NK-92 (cell line): ENCODE results near the gene MYO1C.
"Not testable (repeated sequence)": the region's sequence is repeated elsewhere in the genome, so short reads cannot be mapped to it uniquely, and the experiment has no call there.

Source experiments
- DNase-seq: peaks from one replicate; lab custom pipeline; 2025; ENCODE audit not compliant: unreplicated experiment; lab: John Stamatoyannopoulos, UW

Gene MYO1C

DNA sequence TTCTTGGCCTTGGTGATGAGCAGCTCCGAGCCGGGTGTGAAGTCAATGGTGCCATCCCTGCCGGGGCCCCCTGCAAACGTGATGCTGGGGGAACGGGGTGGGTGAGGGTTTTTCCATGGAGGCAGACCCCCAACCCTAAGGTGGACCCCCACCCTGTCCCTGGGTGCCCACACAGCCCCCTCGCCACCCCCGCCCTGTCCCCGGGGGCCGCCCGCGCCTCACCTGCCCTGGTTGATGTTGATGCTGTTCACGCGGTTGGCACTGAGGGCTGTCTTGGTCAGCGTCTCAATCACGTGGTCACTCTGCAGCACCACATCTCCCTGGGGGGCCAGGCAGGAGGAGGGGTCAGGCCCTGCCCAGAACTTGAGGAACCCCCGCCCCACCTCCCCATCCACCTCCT, 25.2 kb downstream of the MYO1C start:
- no peak for DNase-seq

DNA sequence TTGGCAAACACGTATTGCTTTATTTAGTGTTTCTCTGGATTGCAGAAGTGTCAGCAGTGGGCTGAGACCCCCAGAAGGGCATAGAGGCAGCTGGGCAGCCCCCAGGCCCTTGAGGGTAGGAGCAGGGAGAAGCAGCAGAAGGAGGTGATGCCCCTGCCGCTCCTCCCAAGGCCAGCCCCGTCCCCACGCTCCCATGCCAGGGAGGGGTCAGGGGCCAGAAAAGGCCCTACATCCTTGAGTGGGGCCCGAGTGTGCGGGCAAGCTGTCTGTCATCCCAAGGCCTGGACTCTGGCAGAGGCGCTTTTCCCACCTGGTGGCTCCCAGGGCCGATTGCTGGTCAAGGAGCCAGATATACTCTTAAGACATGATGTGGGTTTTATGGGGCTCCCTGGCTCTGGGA, 28.3 kb downstream of the MYO1C start:
- no peak for DNase-seq

DNA sequence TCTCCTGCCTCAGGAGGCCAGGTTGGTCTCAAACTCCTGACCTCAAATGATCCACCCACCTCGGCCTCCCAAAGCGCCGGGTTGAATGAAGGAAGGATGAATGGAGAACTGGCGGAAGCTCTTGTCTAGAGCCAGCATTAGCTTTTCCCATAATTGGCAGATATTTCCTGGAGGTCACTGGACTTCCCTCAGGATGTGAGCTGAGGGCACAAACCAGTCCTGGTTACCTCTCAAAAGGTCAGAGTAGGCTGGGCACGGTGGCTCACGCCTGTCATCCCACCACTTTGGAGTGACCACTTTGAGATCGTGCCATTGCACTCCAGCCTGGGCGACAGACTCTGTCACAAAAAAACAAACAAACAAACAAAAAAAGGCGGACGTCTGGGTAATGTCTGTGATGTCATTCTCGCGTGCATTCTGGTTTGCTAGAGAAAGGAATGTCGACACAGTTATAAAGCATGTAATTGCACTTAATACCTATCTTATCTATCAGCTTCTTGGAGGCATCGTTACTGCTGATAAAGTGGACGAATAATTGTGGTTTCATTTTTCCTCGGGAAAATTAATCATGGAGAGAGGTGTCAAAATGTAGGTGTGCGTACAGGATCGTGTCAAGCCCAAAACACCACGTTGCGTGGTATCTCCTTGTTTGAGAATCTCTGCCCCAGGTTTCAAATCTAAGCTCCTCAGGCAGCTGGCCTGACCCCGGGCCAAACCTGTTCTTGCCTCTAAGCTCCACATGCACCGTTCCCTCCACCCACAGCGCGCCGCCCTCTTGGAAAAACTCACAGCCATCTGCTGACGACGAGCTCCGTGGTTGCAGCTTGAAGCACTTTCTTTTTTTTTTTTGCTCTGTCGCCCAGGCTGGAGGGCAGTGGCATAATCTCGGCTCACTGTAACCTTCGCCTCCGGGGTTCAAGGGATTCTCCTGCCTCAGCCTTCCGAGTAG, 30.0 kb downstream of the MYO1C start:
- no peak for DNase-seq

DNA sequence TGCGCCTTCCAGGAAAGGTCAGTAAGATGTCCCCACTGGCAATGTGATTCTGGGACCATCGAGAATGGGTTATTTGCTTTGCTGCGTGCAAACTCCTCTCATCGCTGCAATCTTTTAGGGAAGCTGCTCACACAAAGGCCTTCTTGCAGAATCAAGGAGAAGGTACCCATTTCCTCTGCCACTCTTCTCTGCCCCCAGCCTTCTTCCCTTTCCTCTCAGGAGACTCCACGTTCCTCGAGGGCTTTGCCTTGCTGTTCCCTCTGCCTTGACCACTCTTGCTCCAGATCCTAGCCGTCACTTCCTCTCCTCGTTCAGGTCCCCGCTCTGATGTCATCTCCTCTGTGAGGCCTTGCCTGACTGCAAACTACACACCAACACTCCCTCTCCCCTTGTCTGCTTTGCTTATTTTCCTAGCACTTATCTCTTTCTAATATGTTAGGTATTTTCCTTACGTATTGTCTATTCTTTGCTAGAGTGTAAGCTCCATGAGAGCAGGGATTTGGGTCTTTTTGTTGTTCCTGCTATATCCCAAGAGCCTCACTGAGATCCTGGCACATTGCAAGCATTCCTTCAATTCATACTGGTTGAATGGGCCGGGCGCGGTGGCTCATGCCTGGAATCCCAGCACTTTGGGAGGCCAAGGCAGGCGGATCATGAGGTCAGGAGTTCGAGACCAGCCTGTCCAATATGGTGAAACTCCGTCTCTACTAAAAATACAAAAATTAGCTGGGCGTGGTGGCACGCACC, 31.1 kb downstream of the MYO1C start:
- DNase-seq, result no peak

DNA sequence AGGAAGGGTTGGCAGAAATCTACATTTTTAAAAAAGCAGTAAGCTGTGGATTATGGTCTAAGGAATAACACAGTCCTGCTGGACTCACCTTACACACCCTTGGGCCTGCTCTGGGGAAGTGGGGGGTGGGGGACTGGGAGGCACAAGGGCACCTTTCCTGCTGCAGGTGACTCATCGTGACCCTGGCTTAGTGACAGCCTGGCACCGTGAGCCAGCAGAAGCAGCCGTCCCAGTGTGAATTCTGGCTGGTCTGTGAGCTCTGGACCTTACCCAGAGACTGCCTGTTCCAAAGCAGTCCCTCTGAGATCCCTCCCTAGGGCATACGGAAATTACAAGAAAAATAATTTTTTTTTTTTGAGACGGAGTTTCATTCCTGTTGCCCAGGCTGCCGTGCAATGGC, 32.3 kb downstream of the MYO1C start:
- no peak for DNase-seq

DNA sequence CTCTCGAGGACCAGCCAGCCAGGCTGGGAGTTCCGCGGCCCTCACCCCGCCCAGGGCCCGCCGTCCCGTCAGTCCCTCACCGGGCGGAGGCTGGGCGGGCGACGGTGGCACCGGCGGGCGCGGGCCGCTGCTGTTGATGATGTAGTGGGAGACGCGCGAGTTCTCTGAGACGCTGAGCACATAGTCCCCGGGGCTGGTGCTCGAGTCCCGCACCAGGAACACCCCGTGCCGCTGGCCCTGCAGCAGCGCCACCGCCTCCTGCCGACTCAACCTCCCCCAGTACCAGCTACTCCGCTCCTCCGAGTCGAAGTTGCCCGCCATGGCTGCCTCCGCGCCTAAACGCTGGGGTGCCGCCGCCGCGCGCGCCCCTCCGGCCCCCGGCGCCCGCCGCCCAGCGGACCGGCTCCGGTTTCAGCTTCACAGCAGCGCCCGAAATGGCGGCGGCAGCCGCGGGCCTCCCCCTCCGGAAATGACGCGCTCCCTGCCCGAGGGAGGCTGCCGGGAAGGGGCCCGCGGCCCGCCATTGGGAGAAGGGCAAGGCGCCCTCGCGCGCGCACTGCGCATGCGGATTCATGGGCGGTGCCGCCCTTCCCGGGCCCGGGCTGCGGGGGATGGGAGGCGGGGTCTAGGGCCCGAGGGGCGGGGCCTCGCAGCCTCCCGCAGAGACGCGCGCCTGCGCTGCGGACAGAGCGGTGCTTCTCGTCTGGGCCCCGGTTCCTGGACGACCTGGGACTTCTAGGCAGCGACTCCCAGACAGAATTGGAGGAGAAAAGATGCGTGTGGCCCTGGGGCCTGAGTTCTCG, 36.5 kb downstream of the MYO1C start, which contains the start of gene CRK:
Gene CRK (minus strand): TSS at position 436 of the 803 bp plus-strand sequence. CDS start 115 bp downstream, at position 321.
- peak; percentile 66 for DNase-seq

DNA sequence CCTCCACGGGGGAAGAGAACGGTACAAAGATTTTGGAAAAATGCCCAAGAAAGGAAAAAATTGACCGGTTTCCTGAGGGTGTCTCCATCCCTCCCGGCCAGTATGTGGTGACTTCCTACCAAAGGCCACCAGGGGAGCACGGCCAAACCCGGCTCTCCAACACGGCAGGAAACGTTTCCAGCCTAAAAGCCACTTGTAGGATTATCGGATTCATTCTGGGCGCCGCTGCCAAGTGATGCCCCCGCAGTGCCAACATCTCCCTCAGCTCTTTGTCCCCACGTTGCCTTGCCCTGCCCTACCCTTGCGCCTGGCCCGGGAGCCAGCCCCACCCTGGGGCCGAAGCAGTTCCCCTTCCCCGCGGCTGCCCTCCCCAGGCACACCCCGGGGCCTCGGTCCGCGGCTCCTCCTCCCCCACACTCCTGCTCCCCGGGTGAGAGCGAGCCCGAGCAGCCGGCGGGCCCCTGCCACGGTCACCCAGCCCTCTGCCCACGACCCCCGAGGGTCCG, 37.1 kb downstream of the MYO1C start:
- no peak for DNase-seq

DNA sequence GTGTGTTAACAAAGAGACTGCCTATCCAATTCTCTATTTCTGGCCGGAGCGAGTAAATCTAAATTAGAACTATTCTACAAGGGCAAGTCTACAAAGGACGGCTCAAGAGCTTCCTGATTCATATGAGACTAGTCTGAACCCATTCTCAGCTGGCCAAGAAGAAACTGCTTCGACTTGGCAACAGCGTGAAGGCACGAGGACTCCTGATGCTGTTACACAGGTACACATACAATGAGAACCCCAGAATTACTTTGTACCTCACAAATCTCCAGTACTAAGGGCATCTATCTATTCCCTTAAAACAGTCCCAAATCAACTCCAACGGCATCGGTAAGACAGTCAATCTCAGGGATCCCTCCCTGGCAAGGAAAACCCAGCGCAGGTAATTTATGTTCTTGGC, 37.9 kb downstream of the MYO1C start:
- no peak for DNase-seq

DNA sequence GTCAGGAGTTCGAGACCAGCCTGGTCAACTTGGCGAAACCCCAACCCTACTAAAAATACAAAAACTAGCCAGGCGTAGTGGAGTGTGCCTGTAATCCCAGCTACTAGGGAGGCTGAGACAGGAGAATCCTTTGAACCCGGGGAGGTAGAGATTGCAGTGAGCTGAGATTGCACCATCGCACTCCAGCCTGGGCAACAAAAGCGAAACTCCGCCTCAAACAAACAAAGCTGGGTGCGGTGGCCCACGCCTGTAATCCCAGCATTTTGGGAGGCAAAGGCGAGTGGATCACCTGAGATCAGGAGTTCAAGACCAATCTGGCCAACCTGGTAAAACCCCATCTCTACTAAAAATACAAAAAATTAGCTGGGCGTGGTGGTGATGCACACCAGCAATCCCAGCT, 38.8 kb downstream of the MYO1C start:
- not testable (repeated sequence) for DNase-seq

DNA sequence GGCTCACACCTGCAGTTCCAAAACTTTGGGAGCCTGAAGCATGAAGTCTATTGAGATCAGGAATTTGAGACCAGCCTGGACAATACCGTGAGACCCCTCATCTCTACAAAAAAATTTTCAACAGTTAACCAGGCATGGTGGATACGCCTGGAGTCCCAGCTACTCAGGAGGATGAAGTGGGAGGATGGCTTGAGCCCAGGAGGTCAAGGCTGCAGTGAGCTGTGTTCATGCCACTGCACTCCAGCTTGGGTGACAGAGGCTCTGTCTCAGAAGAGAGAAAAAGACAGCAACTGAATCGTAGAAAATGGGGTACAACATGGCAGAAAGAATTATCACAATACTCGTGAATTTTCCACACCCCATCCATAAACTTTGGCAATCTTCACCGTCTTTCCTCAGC, 39.6 kb downstream of the MYO1C start:
- no peak for DNase-seq

DNA sequence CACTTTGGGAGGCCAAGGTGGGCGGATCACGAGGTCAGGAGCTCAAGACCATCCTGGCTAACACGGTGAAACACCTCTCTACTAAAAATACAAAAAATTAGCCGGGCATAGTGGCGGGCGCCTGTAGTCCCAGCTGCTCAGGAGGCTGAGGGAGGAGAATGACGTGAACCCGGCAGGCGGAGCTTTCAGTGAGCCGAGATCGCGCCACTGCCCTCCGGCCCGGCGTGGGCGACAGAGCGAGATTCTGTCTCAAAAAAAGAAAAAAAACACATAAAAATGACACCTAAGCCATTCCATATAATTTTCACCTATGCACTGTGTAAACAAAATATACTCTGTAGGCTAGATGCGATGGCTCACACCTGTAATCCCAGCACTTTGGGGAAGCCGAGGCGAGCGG, 42.2 kb downstream of the MYO1C start:
- DNase-seq, result not testable (repeated sequence)

DNA sequence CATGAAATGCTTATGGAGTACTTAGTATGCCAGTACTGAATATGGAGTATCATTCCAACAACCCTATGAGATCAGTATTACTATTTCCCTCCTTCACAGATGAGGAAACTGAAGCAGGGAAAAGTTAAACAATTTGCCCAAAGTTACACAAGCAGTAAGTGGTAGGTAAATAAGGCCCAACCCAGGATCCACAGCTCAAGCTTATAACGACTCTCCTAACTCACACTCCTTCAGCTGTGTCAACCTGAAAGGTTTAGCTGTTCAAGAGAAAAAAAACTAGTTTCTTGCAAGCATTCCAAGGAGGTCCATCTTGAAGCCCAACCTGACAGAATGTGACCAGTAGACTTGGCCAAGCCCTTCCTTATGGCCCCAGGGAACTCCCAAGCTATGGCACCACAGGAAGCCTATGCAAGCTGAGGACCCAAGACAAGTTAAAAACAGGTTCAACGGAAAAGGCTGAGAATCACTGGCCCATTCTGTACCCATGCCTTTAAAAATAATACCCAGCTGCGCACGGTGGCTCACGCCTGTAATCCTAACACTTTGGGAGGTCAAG, 43.0 kb downstream of the MYO1C start:
- DNase-seq, result no peak

DNA sequence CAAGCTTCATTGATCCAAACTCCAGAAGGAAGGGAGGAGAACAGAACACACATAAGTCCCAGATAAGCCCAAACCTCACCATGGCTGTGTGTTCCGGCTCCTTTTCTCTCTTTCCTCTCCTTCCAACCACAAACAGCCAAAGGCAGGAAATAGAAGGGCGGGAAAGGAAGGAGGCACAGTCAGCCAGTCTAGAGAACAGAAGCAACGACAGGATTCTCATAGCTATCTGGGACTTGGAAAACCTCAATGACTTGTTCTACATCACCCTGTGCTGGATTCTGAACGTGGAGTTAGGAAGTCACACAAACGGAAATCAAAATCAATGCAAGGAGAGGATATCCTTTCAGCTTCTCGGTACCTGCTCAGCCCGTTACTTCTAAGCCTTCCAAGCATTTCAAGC, 45.4 kb downstream of the MYO1C start:
- DNase-seq, result no peak

DNA sequence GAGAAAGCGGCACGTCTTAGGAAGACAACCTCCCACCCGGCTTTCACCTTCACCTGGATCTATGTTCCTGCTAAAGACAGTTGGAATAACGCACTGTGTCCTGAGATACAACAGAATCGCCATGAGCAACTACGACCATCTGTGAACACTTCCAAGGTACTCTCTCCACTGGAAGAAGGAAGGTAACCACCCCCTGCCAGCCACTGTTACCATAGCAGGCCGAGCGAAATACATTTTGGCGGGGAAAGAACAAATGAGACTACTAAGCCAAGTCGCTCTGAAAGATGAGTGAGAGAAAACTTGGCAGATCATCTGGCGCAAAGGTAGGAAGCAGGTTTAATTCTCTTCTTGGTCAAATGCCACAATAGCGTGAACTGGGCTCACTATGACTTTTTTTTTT, 46.3 kb downstream of the MYO1C start:
- no peak for DNase-seq

DNA sequence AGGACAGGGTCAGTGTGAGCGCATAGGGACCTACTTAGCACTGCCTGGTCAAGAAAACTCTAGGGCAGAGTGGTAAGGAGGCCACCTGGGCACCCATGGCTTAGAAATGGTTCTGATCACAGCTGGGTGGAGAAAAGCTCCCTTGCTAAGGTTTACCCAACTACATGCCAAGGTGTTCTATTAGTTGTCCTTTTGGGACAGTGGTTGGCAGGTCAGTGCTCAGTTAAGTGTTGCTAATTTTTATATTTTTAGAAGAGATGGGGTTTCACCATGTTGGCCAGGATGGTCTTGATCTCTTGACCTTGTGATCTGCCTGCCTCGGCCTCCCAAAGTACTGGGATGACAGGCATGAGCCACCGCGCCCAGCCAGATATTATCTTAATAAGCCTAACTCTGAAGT, 46.8 kb downstream of the MYO1C start:
- not testable (repeated sequence) for DNase-seq

DNA sequence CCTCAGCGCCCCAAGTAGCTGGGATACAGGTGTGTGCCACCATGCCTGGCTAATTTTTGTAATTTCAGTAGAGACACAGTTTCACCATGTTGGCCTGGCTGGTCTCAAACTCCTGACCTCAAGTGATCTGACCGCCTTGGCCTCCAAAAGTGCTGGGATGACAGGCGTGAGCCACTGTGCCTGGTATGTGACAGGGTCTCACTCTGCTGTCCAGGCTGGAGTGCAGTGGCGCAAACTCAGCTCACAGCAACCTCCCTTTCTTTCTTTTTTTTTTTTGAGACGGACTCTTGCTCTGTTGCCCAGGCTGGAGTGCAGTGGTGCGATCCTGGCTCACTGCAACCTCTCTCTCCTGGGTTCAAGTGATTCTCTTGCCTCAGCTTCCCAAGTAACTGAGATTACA, 49.8 kb downstream of the MYO1C start:
- not testable (repeated sequence) for DNase-seq

DNA sequence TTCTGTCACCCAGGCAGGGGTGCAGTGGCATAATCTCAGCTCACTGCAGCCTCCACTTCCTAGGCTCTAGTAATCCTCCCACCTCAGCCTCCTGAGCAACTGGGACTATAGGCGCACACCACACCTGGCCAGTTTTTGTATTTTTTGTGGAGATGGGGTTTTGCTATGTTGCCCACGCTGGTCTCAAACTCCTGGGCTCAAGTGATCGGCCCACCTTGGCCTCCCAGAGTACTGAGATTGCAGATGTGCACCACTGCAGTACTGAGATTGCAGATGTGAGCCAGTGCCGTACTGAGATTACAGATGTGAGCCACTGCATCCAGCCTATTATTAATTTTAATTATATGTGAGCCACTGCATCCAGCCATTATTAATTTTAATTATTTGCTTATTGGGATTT, 50.3 kb downstream of the MYO1C start:
- DNase-seq, result no peak

DNA sequence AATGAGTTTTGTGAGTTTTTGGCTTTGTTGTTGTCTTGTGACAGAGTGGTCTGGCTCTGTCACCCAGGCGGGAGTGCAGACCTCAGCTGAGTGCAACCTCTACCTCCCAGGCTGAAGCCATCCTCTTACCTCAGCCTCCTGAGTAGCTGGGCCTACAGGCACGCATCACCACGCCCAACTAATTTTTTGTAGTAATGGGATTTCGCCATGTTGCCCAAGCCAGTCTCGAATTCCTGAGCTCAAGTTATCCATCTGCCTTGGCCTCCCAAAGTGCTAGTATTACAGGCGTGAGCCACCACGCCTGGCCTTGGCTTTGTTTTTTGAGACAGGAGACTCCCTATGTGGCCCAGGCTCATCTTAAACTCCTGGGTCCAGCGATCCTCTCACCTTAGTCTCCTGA, 51.6 kb downstream of the MYO1C start:
- no peak for DNase-seq

DNA sequence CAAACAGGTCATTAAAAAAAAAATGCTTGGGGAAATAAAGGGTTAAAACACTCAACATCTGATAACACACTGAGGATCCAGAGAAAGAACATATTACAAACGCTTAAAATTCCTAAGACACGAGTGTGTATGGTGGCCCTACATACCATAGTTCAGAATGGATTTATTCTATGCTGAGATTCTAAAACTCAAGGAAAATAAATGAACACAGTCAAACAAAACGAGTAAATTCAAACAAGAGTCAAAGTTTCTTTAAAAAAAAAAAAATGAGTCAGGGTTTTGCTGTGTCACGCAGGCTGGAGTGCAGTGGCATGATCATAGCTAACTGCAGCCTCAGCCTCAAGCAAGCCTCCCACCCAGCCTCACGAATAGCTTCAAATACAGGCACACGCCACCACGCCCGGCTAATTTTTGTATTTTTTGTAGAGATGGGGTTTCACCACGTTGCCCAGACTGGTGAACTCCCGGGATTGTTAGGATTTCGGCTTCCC, 53.8 kb downstream of the MYO1C start:
- no peak for DNase-seq

DNA sequence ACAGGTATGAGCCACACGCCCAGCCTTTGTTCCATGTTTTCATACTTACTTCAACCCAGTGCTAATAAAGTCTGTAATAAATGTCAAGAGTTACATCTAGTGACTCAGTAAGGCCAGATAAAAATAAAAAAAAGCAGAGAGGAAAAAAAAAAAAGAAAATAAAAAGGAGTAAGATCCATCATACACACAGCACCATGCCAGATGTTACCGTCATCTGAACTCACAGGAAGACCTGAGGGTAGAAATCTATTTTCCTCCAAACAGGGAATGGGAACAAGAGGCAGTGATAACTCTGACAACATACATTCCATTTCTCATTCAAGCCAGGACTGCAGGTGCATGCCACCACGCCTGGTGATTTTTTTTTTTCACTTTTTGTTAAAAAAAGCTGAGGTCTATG, 57.2 kb downstream of the MYO1C start:
- no peak for DNase-seq

DNA sequence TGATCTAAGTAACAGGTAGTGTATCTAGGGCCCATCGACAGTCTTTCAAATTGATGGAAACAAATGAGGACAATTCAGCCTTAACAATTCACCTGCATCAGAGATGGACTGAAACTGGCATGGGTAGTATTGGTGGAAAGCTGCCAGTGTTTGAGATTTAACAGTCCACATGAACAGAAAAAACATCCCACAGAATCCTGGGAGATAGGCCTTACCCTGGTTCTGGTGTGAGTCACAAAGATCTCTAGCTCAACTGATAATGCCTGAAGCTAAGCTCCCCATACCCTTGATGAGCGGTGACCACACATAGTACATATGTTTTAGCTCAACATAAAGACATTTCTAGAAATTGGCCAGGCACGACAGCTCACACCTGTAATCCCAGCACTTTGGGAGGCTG, 58.3 kb downstream of the MYO1C start:
- DNase-seq, result no peak
